Activated CD4-positive, alpha-beta memory T cell treated with anti-CD3 and anti-CD28 coated beads for 36 hours (primary cell): ENCODE measurements around the gene MT1X. TPM values are rescaled to one million over a fixed set of nuclear protein-coding genes. Genes with fewer than 3 reads are reported as not detected.

ENCODE experiments used
- CTCF ChIA-PET: fragments of 350-600 bp; sonication (Branson Sonifier 250); formaldehyde crosslinking; loops from one replicate; lab custom pipeline; 2021; ENCODE audit warnings: antibody characterized with exemption, inconsistent platforms; lab: Charles Lee
- POLR2A ChIA-PET: fragments of 350-600 bp; sonication (Branson Sonifier 250); formaldehyde crosslinking; loops from one replicate; lab custom pipeline; 2021; ENCODE audit warnings: antibody characterized with exemption; lab: Charles Lee
- DNase-seq: peaks from one replicate; pipeline ENCODE4 v3.0.0-alpha.2; 2020
- H3K27ac Mint-ChIP-seq: one replicate; pipeline ENCODE4 v1.8.0; 2021; ENCODE audit warnings: mixed read lengths
- H3K27me3 Mint-ChIP-seq: one replicate; pipeline ENCODE4 v1.8.0; 2021; ENCODE audit warnings: mixed read lengths
- H3K36me3 Mint-ChIP-seq: one replicate; pipeline ENCODE4 v1.8.0; 2021; ENCODE audit warnings: mixed read lengths
- H3K4me1 Mint-ChIP-seq: one replicate; pipeline ENCODE4 v1.8.0; 2021; ENCODE audit warnings: low read depth, mixed read lengths
- H3K4me3 Mint-ChIP-seq: one replicate; pipeline ENCODE4 v1.8.0; 2021; ENCODE audit warnings: mild to moderate bottlenecking, mixed read lengths
- H3K9me3 Mint-ChIP-seq: one replicate; pipeline ENCODE4 v1.8.0; 2021; ENCODE audit warnings: mixed read lengths
- intact Hi-C: fragments of 100-400 bp; cut with micrococcal nuclease; formaldehyde crosslinking; loops from one replicate; pipeline ENCODE4 v1.15.1; 2023
- total RNA-seq, 2 experiments: library from RNA; stranded (reverse); gene quantifications; one replicate each; pipeline ENCODE4 v1.2.3, GENCODE V29; 2021

MT1X gene
- 10 to 100 TPM; 31.9 to 38.1 TPM for total RNA-seq

DNA sequence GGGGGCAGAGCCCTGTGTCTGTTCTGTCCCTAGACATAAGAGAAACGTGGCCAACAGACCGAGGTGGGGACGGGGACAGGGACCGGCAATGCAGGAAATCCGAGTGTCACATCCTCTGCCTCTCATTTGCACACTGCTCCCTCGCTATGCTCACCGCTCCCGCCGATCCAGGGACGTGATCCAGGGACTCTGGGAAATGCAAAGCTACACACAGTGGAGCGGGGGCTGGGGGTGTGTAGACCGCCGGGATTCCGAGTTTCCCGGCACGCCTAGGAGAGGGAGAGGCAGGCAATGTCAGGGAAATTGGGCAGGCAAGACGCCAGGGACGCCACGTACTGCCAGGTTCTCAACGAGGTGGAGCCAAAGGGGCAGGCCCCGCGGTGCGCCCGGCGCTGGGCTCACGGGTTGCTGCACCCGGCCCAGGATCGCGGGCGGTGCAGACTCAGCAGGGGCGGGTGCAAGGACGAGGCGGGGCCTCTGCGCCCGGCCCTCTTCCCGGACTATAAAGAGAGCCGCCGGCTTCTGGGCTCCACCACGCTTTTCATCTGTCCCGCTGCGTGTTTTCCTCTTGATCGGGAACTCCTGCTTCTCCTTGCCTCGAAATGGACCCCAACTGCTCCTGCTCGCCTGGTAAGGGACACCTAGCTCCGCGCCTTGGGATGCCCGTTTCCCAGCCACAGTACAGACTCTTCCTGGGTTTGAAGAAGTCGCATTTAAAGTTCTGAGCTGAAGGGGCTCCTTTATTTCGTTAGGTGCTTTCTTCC, at the start of gene MT1X:
Gene MT1X (plus strand): TSS at position 532 of the 764 bp plus-strand sequence. CDS start 71 bp downstream, at position 603.
- no peaks in the 10 kb centered on the region for H3K27me3 Mint-ChIP-seq
- H3K4me1 Mint-ChIP-seq = peaks cover 22% of the 10 kb centered on the region
- DNase-seq = peak; percentile 96
- H3K9me3 Mint-ChIP-seq = peaks cover 3% of the 10 kb centered on the region
- intact Hi-C loops = loop anchor here (1.0 to 5.0 kb wide), 5 partner anchors 19 to 74 kb away; partner anchors contain the start of genes MT2A and NUP93
- H3K36me3 Mint-ChIP-seq = peaks cover 8% of the 10 kb centered on the region
- ChIA-PET CTCF (interaction anchor here (1.2 to 4.3 kb wide), 3 partner anchors 20 to 106 kb away, joined by 4 to 24 read pairs (median 5); no protein-coding TSS in a partner anchor), POLR2A (interaction anchor here (0.6 to 2.4 kb wide), 6 partner anchors 12 to 203 kb away, joined by 3 to 7 read pairs (median 3); partner anchors contain the start of genes MT1E, MT1G, MT1H and MT2A)
- peak within 1 kb of the TSS; percentile 91 for H3K4me3 Mint-ChIP-seq
- H3K27ac Mint-ChIP-seq = peak within 1 kb of the TSS; percentile 93

DNA sequence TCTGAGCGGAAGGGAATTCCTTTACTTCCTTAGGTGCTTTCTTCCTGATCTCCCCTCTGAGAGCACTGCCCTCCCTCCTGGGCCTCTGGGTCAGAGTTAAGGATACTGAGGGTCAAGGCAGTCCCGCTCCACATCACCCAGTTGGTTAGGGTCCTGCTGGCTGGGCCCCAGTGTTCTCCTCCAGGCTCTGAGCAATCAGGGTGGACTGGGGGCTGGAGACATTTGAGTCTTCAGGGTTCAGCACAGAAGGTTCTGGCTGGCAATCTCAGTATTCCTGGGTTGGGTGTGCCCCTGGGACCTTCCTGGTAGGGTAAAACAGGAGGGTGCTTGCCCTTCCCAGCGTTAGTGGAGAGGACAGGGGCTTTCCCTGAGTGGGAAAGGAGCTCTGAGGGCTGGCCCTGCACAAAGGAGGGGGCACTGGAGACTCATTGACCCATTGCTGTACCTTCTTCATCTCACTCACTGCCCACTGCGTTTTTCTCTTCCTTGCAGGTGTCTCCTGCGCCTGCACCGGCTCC, 49.4 kb upstream of the MT1X start:
- Mint-ChIP-seq H3K36me3 (no peaks in the 10 kb centered on the region), H3K4me3 (no peak overlapping the region), H3K27me3 (peaks cover 76% of the 10 kb centered on the region), H3K27ac (no peak overlapping the region), H3K4me1 (peaks cover 22% of the 10 kb centered on the region), H3K9me3 (no peaks in the 10 kb centered on the region)
- POLR2A ChIA-PET = no interaction called here
- intact Hi-C loops = no loop called here
- DNase-seq = no peak
- CTCF ChIA-PET = interaction anchor here (1.4 kb wide), 1 partner anchor 69 kb away, joined by 7 read pairs; no protein-coding TSS in a partner anchor

DNA sequence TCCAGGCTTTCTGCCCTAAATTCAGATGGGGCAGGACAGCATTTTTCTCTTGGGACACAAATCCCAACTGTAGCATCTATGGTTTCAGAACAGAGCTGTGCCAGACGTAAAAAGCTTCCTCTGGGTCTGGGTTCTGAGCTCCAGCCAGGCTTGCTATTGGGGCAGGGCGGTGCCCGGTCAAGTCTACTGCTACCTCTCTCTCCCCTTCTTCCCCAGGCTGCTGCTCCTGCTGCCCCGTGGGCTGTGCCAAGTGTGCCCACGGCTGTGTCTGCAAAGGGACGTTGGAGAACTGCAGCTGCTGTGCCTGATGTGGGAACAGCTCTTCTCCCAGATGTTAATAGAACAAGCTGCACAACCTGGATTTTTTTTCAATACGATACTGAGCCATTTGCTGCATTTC, 48.7 kb upstream of the MT1X start:
- intact Hi-C loops = no loop called here

DNA sequence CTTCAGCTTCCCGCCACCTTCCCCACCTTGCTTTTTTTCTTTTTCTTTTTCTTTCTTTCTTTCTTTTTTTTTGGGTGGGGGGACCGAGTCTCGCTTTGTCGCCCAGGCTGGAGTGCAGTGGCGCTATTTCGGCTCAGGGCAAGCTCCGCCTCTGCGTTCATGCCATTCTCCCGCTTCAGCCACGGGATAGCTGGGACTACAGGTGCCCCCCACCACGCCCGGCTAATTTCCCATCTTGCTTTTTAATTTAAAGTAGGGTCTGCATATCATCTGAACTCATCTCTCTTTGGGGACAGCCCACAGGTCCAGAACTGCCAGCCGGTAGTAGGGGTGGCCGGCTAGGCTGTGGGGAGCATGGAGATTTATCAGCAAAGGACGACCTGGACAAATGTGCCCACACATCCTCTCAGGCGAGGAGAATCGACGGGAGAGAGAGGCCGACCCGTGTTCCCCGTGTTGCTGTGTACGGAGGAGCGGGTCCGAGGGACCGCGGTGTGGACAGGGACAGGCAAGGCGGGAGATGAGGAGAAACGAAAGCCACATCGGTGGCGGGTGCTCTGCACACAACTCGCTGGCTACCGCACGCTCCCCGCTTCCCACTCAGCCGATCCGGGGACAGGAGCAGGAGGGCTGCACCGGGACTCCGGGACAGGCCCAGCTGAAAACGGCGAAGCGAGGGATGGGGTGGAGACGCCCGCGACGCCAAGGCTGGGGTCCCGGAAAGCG, 47.4 kb upstream of the MT1X start:
- POLR2A ChIA-PET = interaction anchor here (1.0 kb wide), 1 partner anchor 23 kb away, joined by 4 read pairs; no protein-coding TSS in a partner anchor

More for the DNA sequence above, 48.7 kb upstream of the MT1X start:
- H3K27me3 Mint-ChIP-seq = peaks cover 78% of the 10 kb centered on the region
- H3K36me3 Mint-ChIP-seq = no peaks in the 10 kb centered on the region
- DNase-seq = no peak
- ChIA-PET POLR2A (no interaction called here), CTCF (interaction anchor here (1.4 kb wide), 1 partner anchor 68 kb away, joined by 7 read pairs; no protein-coding TSS in a partner anchor)
- peaks cover 24% of the 10 kb centered on the region for H3K4me1 Mint-ChIP-seq
- H3K27ac Mint-ChIP-seq = no peak overlapping the region
- no peaks in the 10 kb centered on the region for H3K9me3 Mint-ChIP-seq
- no peak overlapping the region for H3K4me3 Mint-ChIP-seq

DNA sequence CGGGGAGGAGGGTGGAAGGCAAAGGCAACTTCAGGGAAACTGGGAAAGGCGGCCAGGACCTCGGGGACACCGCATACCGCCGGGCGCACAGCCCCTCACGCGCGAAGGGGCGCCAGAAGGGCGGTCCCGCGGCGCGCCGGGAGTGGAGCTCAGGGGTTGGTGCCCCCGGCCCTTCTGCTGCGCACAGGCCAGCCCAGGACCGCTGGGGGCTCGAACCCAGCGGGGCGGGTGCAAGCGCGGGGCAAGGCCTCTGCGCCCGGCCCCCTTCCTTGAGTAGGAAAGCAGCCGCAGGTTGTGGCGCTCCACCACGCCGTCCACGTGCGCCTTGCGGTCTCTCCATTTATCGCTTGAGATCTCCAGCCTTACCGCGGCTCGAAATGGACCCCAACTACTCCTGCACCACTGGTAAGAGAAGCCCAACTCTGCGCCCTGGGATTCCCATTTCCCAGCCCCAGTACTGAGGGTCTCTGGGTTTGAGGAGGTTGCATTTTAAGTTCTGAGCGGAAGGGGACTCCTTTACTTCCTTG, 46.8 kb upstream of the MT1X start:
- POLR2A ChIA-PET = interaction anchor here (0.6 kb wide), 1 partner anchor 23 kb away, joined by 3 read pairs; no protein-coding TSS in a partner anchor
- H3K9me3 Mint-ChIP-seq = no peaks in the 10 kb centered on the region
- DNase-seq = no peak
- peaks cover 24% of the 10 kb centered on the region for H3K4me1 Mint-ChIP-seq
- H3K4me3 Mint-ChIP-seq = no peak overlapping the region
- H3K36me3 Mint-ChIP-seq = no peaks in the 10 kb centered on the region
- peaks cover 90% of the 10 kb centered on the region for H3K27me3 Mint-ChIP-seq
- intact Hi-C loops = no loop called here
- no peak overlapping the region for H3K27ac Mint-ChIP-seq
- CTCF ChIA-PET = interaction anchor here (1.3 kb wide), 1 partner anchor 35 kb away, joined by 4 read pairs; no protein-coding TSS in a partner anchor

More for the DNA sequence above, 47.4 kb upstream of the MT1X start:
- Mint-ChIP-seq H3K36me3 (no peaks in the 10 kb centered on the region), H3K4me1 (peaks cover 24% of the 10 kb centered on the region), H3K4me3 (peak overlapping the region; percentile 28), H3K27me3 (peaks cover 89% of the 10 kb centered on the region), H3K27ac (no peak overlapping the region), H3K9me3 (no peaks in the 10 kb centered on the region)
- CTCF ChIA-PET = interaction anchor here (0.6 to 1.3 kb wide), 4 partner anchors 9 to 183 kb away, joined by 3 to 4 read pairs (median 4); partner anchors contain the start of genes NUDT21 and OGFOD1
- intact Hi-C loops = no loop called here
- DNase-seq = no peak

DNA sequence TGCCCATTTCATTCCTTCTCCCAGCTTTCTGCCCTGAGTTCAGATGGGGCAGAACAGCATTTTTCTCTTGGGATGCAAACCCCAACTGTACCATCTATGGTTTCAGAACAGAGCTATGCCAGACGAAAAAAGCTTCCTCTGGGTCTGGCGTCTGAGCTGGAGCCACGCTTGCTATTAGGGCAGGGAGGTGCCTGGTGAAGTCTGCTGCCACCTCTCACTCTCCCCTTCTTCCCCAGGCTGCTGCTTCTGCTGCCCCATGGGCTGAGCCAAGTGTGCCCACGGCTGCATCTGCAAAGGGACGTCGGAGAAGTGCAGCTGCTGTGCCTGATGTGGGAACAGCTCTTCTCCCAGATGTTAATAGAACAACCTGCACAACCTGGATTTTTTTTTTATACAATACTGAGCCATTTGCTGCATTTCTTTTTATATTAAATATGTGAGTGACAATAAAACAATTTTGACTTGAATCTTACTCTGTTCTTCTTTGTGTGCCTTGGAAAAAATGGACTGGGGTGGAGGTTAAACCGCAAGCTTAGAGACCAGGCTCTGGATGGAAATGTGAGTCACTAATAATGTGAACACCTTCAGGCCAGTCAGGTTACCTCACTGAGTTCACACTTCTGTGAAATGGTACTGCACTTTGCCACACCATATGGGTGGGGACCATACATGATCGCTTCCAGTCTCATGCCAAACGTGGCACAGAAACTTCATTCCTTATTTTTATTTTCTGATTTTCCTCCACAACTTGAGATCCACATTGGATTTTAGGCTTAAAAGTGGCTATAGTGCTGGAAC, 45.5 kb upstream of the MT1X start:
- POLR2A ChIA-PET = interaction anchor here (0.6 kb wide), 1 partner anchor 158 kb away, joined by 3 read pairs; no protein-coding TSS in a partner anchor
- no peak overlapping the region for H3K27ac Mint-ChIP-seq
- H3K4me3 Mint-ChIP-seq = no peak overlapping the region
- peaks cover 85% of the 10 kb centered on the region for H3K27me3 Mint-ChIP-seq
- no peaks in the 10 kb centered on the region for H3K9me3 Mint-ChIP-seq
- no peak for DNase-seq
- no peaks in the 10 kb centered on the region for H3K36me3 Mint-ChIP-seq
- intact Hi-C loops = no loop called here
- H3K4me1 Mint-ChIP-seq = peaks cover 22% of the 10 kb centered on the region
- CTCF ChIA-PET = interaction anchor here (0.6 kb wide), 1 partner anchor 65 kb away, joined by 5 read pairs; no protein-coding TSS in a partner anchor

DNA sequence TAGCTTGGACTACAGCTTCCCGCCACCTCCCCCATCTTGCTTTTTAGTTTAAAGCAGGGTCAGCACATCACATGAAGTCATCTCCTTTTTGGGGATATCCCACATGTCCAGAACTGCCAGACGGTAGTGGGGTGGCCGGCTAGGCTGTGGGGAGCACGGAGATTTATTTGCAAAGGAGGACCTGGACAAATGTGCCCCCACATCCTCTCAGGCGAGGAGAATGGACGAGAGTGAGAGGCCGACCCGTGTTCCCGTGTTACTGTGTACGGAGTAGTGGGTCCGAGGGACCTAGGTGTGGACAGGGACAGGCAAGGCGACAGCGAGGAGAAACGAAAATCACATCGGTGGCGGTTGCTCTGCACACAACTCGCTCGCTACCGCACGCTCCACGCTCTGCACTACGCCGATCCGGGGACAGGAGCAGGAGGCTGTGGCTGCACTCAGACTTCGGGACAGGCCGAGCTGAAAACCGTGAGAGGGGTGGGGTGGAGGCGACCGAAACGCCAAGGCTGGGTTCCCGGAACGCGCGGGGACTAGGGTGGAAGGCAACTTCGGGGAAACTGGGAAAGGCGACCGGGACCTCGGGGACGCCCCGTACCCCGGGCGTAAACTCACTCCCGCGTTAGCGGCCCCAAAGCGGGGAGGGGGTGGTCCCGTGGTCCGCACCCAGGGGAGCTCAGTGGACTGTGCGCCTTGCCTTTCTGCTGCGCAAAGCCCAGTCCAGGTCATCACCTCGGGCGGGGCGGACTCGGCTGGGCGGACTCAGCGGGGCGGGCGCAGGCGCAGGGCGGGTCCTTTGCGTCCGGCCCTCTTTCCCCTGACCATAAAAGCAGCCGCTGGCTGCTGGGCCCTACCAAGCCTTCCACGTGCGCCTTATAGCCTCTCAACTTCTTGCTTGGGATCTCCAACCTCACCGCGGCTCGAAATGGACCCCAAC, 44.2 kb upstream of the MT1X start, which contains the start of gene MT1A:
Gene MT1A (plus strand): TSS at position 853 of the 937 bp plus-strand sequence. CDS start 73 bp downstream, at position 926.
- ChIA-PET POLR2A (no interaction called here), CTCF (interaction anchor here (1.0 kb wide), 1 partner anchor 29 kb away, joined by 3 read pairs; the partner anchor contains the start of gene MT2A)
- Mint-ChIP-seq H3K27me3 (peaks cover 74% of the 10 kb centered on the region), H3K4me1 (peaks cover 25% of the 10 kb centered on the region), H3K27ac (no peak within 1 kb of the TSS), H3K4me3 (peak within 1 kb of the TSS; percentile 65), H3K9me3 (no peaks in the 10 kb centered on the region), H3K36me3 (no peaks in the 10 kb centered on the region)
- DNase-seq = peak; percentile 37
- intact Hi-C loops = no loop called here

DNA sequence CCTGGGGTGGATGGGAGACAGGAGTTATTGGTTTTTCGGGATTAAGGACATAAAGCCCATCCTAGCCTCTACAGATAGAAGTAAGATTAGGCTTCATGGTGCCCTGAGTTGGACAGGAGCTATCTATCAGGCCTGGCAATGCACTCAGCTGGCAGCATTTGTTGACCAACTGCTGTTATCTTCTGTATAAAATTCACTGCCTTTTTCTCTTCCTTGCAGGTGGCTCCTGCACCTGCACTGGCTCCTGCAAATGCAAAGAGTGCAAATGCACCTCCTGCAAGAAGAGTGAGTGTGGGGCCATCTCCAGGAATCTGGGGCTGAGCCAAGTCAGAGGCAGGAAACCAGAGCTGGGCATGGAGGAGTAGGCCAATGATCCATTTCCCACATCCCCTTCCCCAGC, 43.2 kb upstream of the MT1X start:
- ChIA-PET POLR2A (no interaction called here), CTCF (no interaction called here)
- Mint-ChIP-seq H3K36me3 (no peaks in the 10 kb centered on the region), H3K4me3 (no peak overlapping the region), H3K9me3 (no peaks in the 10 kb centered on the region), H3K27ac (no peak overlapping the region), H3K27me3 (peaks cover 64% of the 10 kb centered on the region), H3K4me1 (peaks cover 33% of the 10 kb centered on the region)
- intact Hi-C loops = no loop called here
- no peak for DNase-seq

DNA sequence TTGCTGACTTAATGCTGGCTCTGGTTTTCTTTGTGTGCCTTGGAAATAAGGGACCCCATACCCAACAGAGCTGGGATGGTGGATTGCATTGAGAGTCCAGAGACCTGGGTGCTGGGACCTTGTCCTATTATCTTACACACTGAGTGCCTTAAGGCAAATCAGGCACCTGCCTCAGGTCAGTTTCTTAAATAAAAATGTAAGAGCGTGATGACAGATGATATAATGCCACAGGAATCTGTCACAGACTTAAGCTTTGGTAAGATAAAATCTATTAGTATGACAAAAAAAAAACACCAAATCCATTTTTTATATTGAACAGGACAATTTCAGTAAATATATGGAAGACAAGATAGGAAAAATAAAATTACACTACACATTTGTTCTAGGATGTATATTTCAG, 42.2 kb upstream of the MT1X start:
- H3K9me3 Mint-ChIP-seq = no peaks in the 10 kb centered on the region
- H3K4me3 Mint-ChIP-seq = no peak overlapping the region
- CTCF ChIA-PET = no interaction called here
- peaks cover 54% of the 10 kb centered on the region for H3K27me3 Mint-ChIP-seq
- no peak for DNase-seq
- POLR2A ChIA-PET = no interaction called here
- intact Hi-C loops = loop anchor here (5.0 kb wide), 1 partner anchor 42 kb away; the partner anchor contains the start of gene MT1X
- H3K4me1 Mint-ChIP-seq = peaks cover 31% of the 10 kb centered on the region
- H3K36me3 Mint-ChIP-seq = no peaks in the 10 kb centered on the region
- H3K27ac Mint-ChIP-seq = no peak overlapping the region

DNA sequence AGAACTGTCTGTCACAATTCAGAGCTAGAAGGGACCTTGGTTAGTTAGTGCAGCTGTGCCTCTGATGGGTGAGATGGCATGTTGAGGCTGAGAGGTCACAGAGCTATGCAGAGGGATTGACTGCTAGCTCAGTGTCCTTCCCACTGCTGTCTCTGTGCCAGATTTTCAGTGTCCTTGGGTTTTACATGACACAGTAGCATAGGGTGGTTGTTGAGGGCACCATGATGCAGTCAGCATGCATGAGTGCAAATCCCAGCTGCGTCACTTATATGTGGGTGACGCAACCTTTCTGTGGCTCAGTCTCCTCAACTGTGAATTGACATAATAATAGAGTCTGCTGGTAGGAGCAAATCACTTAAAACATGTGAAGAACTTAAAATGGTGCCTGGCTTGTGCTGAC, 41.1 kb upstream of the MT1X start:
- ChIA-PET POLR2A (no interaction called here), CTCF (interaction anchor here (1.4 kb wide), 1 partner anchor 61 kb away, joined by 5 read pairs; no protein-coding TSS in a partner anchor)
- no peak for DNase-seq
- Mint-ChIP-seq H3K4me3 (no peak overlapping the region), H3K27me3 (peaks cover 47% of the 10 kb centered on the region), H3K9me3 (no peaks in the 10 kb centered on the region), H3K27ac (no peak overlapping the region), H3K36me3 (no peaks in the 10 kb centered on the region), H3K4me1 (peaks cover 24% of the 10 kb centered on the region)
- intact Hi-C loops = loop anchor here (5.0 kb wide), 1 partner anchor 41 kb away; the partner anchor contains the start of gene MT1X
